ENCODE data around the gene LRRK1. TPM values are rescaled to one million over a fixed set of nuclear protein-coding genes. Genes with fewer than 3 reads are reported as not detected.
A peak's percentile ranks its signal among the peaks of the same experiment; 100 is the strongest.

LRRK1 gene
- total RNA-seq, 1 donor from 2014 or later = 105 TPM

DNA sequence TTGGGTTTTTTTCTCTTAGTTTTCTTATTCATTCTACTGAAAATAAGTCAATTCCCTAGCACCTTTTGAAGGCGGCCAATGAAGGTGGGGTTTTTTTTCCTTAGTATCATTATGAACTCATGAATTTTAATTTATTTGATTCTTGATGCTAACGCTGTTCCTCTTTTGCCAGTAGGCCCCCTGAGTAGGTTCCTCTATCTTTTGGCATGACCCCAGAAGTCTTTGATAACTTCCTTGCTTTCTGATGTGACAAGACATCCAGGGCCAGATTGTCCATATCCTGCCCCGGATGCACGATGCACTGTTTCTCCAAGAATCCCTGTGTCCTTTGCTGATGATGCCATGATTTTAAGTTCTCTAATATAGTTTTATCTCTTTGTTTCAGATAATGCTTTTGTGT, 20.6 kb downstream of the LRRK1 start:
- H3K4me1 ChIP-seq = no peaks in the 10 kb centered on the region
- H3K27ac ChIP-seq = no peak overlapping the region
- no peaks in the 10 kb centered on the region for H3K27me3 ChIP-seq
- TF ChIP-seq, protein P1, sequence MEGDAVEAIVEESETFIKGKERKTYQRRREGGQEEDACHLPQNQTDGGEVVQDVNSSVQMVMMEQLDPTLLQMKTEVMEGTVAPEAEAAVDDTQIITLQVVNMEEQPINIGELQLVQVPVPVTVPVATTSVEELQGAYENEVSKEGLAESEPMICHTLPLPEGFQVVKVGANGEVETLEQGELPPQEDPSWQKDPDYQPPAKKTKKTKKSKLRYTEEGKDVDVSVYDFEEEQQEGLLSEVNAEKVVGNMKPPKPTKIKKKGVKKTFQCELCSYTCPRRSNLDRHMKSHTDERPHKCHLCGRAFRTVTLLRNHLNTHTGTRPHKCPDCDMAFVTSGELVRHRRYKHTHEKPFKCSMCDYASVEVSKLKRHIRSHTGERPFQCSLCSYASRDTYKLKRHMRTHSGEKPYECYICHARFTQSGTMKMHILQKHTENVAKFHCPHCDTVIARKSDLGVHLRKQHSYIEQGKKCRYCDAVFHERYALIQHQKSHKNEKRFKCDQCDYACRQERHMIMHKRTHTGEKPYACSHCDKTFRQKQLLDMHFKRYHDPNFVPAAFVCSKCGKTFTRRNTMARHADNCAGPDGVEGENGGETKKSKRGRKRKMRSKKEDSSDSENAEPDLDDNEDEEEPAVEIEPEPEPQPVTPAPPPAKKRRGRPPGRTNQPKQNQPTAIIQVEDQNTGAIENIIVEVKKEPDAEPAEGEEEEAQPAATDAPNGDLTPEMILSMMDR (IDR thresholded peaks at IDR 0.05) = no peak
- intact Hi-C loops (cut with DNase I) = no loop called here
- no peak overlapping the region for H3K4me3 ChIP-seq
- no peaks in the 10 kb centered on the region for H3K36me3 ChIP-seq
- H3K9me3 ChIP-seq = no peaks in the 10 kb centered on the region
- no peak for DNase-seq (ENCODE audit: low spot score in 2 of 2)

DNA sequence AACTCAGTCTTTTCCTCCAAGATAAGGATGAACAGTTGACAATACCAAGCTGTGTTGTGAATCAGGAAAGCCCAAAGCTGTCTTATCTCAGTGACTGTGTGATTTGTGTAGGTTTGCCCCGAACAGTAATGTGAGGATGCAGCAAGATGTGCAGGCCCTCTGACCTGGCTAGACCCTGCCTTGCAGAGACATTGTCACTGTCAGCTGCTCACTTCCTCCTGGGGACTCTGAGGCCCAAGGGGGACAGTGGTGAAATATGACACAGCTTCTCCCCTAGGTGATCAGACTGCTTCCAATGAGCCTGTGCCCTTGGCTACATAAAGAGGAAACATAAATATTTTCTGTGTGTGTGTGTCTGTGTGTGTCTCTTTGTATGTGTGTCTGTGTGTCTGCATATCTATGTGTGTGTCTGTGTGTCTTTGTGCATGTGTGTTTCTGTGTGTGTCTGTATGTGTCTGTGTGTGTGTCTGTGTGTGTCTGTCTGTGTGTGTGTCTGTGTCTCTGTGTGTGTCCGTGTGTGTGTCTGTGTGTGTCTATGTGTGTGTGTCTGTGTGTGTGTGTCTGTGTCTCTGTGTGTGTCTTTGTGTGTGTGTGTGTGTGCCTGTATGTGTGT, 21.7 kb downstream of the LRRK1 start:
- Histone ChIP-seq H3K27ac (no peak overlapping the region), H3K4me3 (no peak overlapping the region), H3K9me3 (no peaks in the 10 kb centered on the region), H3K4me1 (no peaks in the 10 kb centered on the region), H3K27me3 (no peaks in the 10 kb centered on the region), H3K36me3 (no peaks in the 10 kb centered on the region)
- DNase-seq (ENCODE audit: low spot score in 2 of 2) = no peak
- intact Hi-C loops (cut with DNase I) = no loop called here
- TF ChIP-seq, protein P1 (IDR thresholded peaks at IDR 0.05) = no peak

DNA sequence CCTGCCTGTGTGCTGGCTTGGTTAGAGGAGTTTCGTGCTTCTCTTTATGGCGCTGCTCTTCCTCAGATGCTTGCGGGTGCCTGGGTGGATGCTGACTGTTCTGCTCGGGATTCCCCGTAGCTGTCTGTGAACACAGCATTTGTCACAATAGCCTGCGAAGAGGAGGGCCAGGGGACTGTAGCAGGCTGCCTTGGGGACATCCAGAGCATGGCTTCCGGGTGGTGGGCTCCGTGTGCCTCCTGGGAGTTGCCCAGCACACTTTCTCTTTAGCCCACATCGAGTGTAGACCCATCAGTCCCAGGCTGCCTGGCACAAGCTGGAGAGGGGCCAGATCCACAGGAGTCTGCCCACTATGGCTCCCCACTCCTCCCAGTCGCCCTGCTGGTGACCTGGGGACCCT, 22.4 kb downstream of the LRRK1 start:
- Histone ChIP-seq H3K4me3 (no peak overlapping the region), H3K36me3 (no peaks in the 10 kb centered on the region), H3K4me1 (no peaks in the 10 kb centered on the region), H3K27ac (no peak overlapping the region), H3K27me3 (no peaks in the 10 kb centered on the region), H3K9me3 (no peaks in the 10 kb centered on the region)
- intact Hi-C loops (cut with DNase I) = no loop called here
- TF ChIP-seq, protein P1 (IDR thresholded peaks at IDR 0.05) = no peak
- DNase-seq (ENCODE audit: low spot score in 2 of 2) = no peak

DNA sequence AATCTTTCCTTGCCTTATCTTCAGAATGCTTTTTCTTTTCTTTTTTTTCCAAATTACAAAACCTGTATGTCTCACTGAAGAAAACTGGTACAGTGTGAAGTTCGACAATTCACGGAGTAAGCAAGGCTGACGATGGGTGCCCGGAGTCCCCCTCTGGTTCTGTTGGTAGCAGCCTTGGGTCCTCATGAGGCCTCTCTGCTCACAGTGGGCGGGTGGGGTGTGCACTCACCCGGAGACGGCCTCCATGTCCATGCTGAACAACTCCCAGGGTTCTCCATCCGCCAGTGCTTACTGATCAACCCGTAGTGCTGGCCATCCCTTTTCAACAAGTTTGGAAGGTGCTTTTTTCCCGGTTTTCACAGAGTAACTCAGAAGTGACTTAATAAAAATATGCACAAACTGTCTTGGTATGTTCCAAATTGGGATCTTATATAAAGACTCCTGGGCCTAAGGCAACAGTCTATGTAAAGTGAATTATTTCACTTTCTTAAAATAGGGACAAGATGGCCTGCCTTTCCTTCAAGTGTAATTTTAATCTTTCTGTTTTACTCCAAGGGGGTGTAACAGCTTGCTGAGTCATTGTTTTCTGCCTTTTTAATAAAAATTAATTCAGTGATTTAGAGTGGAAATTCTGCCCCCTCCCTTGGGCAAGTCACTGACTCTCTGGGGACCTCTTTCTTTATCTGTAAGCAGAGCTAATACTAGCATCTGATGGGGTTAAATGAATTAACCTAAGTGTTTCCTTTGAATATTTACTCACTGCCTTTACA, 23.7 kb downstream of the LRRK1 start:
- Histone ChIP-seq H3K36me3 (no peaks in the 10 kb centered on the region), H3K27me3 (no peaks in the 10 kb centered on the region), H3K9me3 (no peaks in the 10 kb centered on the region), H3K27ac (peak overlapping the region; percentile 12 to 48), H3K4me3 (no peak overlapping the region), H3K4me1 (no peaks in the 10 kb centered on the region)
- DNase-seq (ENCODE audit: low spot score in 2 of 2) = no peak
- TF ChIP-seq, protein P1 (IDR thresholded peaks at IDR 0.05) = no peak
- intact Hi-C loops (cut with DNase I) = no loop called here

DNA sequence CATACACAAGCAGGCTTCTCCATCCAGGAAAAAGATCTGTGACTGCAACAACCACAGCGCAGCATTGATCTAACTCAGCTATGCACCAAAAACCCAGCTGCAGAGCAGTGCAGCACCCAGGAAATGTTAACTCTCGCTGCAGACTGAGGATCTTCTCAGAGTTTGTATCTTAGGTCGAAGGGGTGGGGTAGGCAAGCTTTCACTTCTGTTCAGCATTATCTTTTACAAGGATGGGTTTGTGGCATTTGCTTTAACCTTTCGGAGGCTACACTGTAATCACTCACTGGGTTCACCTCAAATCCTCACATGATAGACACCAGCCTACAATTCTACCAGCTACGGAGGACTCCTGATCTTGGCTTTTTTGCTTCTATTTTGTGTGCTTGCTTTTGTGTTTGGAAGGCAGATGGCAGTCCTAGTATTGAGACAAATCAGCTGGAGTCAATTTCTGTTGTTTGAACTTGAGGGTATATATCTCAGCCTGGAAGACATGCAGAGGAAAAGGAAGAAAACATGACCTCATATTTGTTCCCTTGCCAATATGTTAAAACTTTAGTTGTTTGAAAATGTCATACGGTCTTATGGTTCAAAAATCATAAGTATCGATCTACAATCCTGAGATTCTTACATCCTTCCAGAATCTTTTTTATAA, 25.2 kb downstream of the LRRK1 start:
- DNase-seq (ENCODE audit: low spot score in 2 of 2) = no peak
- H3K4me1 ChIP-seq = no peaks in the 10 kb centered on the region
- no peaks in the 10 kb centered on the region for H3K36me3 ChIP-seq
- no peaks in the 10 kb centered on the region for H3K27me3 ChIP-seq
- intact Hi-C loops (cut with DNase I) = no loop called here
- TF ChIP-seq, protein P1 (IDR thresholded peaks at IDR 0.05) = no peak
- H3K27ac ChIP-seq = no peak overlapping the region
- no peaks in the 10 kb centered on the region for H3K9me3 ChIP-seq
- H3K4me3 ChIP-seq = no peak overlapping the region
